Adipocyte (in vitro differentiated cells): ENCODE measurements around the gene CACNA1A.

Experiments used
- DNase-seq: peaks from one replicate; pipeline ENCODE4 v3.0.0-alpha.2; 2015; ENCODE audit warnings: low read depth
- H3K27me3 ChIP-seq: replicated peaks from 2 replicates; pipeline ENCODE4 v1.7.0; 2013; ENCODE audit warnings: mild to moderate bottlenecking, low read length, moderate library complexity; ENCODE audit not compliant: control insufficient read depth, insufficient read depth
- H3K36me3 ChIP-seq: 2 replicates; pipeline ENCODE4 v1.7.0; 2013; ENCODE audit warnings: low read length, mild to moderate bottlenecking, moderate library complexity; ENCODE audit not compliant: control insufficient read depth, insufficient read depth, severe bottlenecking
- H3K4me1 ChIP-seq: 2 replicates; pipeline ENCODE4 v1.7.0; 2013; ENCODE audit warnings: mild to moderate bottlenecking, low read length, moderate library complexity; ENCODE audit not compliant: control insufficient read depth, insufficient read depth
- H3K4me3 ChIP-seq: 2 replicates; pipeline ENCODE4 v1.7.0; 2013; ENCODE audit warnings: mild to moderate bottlenecking, low read length, moderate library complexity
- H3K9ac ChIP-seq: 2 replicates; pipeline ENCODE4 v1.7.0; 2013; ENCODE audit warnings: mild to moderate bottlenecking, low read length, moderate library complexity
- H3K9me3 ChIP-seq: 2 replicates; pipeline ENCODE4 v1.7.0; 2013; ENCODE audit warnings: mild to moderate bottlenecking, low read length, moderate library complexity; ENCODE audit not compliant: control insufficient read depth

The CACNA1A gene

GRCh38 chr19:13215572-13216380, 290.5 kb downstream of the CACNA1A start:
- no peak overlapping the region for H3K9ac ChIP-seq
- DNase-seq: no peak
- H3K9me3 ChIP-seq: peaks cover 4% of the 10 kb centered on the region
- no peaks in the 10 kb centered on the region for H3K27me3 ChIP-seq
- no peaks in the 10 kb centered on the region for H3K36me3 ChIP-seq
- H3K4me1 ChIP-seq: no peaks in the 10 kb centered on the region
- no peak overlapping the region for H3K4me3 ChIP-seq

- no peak for DNase-seq
- no peaks in the 10 kb centered on the region for H3K9me3 ChIP-seq
- no peaks in the 10 kb centered on the region for H3K36me3 ChIP-seq
- no peak overlapping the region for H3K4me3 ChIP-seq
- H3K27me3 ChIP-seq: no peaks in the 10 kb centered on the region
- H3K4me1 ChIP-seq: peaks cover 2% of the 10 kb centered on the region
- no peak overlapping the region for H3K9ac ChIP-seq
Observed at GRCh38 chr19:13214036-13214730, 292.1 kb downstream of the CACNA1A start.

GRCh38 chr19:13212759-13213330, 293.4 kb downstream of the CACNA1A start:
- no peaks in the 10 kb centered on the region for H3K9me3 ChIP-seq
- DNase-seq: peak; percentile 56
- H3K36me3 ChIP-seq: no peaks in the 10 kb centered on the region
- H3K4me3 ChIP-seq: no peak overlapping the region
- H3K27me3 ChIP-seq: no peaks in the 10 kb centered on the region
- H3K4me1 ChIP-seq: peaks cover 2% of the 10 kb centered on the region
- H3K9ac ChIP-seq: no peak overlapping the region

GRCh38 chr19:13211426-13212308, 294.6 kb downstream of the CACNA1A start:
- Histone ChIP-seq H3K4me1 (peaks cover 2% of the 10 kb centered on the region), H3K4me3 (no peak overlapping the region)
- DNase-seq: no peak

GRCh38 chr19:13210941-13211340, 295.3 kb downstream of the CACNA1A start:
- no peaks in the 10 kb centered on the region for H3K27me3 ChIP-seq
- no peak overlapping the region for H3K4me3 ChIP-seq
- H3K36me3 ChIP-seq: no peaks in the 10 kb centered on the region
- H3K9me3 ChIP-seq: no peaks in the 10 kb centered on the region
- H3K4me1 ChIP-seq: peaks cover 2% of the 10 kb centered on the region
- H3K9ac ChIP-seq: no peak overlapping the region
- DNase-seq: no peak

More at GRCh38 chr19:13211426-13212308, 294.6 kb downstream of the CACNA1A start:
- no peaks in the 10 kb centered on the region for H3K9me3 ChIP-seq
- H3K9ac ChIP-seq: no peak overlapping the region
- no peaks in the 10 kb centered on the region for H3K27me3 ChIP-seq
- no peaks in the 10 kb centered on the region for H3K36me3 ChIP-seq

GRCh38 chr19:13210339-13210775, 295.9 kb downstream of the CACNA1A start:
- Histone ChIP-seq H3K36me3 (no peaks in the 10 kb centered on the region), H3K9me3 (no peaks in the 10 kb centered on the region), H3K4me3 (no peak overlapping the region), H3K27me3 (no peaks in the 10 kb centered on the region), H3K4me1 (peaks cover 2% of the 10 kb centered on the region), H3K9ac (no peak overlapping the region)
- no peak for DNase-seq

GRCh38 chr19:13209484-13210338, 296.6 kb downstream of the CACNA1A start:
- no peak for DNase-seq
- H3K4me3 ChIP-seq: no peak overlapping the region
- no peaks in the 10 kb centered on the region for H3K9me3 ChIP-seq
- H3K4me1 ChIP-seq: peaks cover 2% of the 10 kb centered on the region
- H3K36me3 ChIP-seq: no peaks in the 10 kb centered on the region
- H3K9ac ChIP-seq: no peak overlapping the region
- H3K27me3 ChIP-seq: no peaks in the 10 kb centered on the region

- Histone ChIP-seq H3K27me3 (no peaks in the 10 kb centered on the region), H3K4me1 (peaks cover 2% of the 10 kb centered on the region), H3K36me3 (no peaks in the 10 kb centered on the region), H3K9me3 (no peaks in the 10 kb centered on the region), H3K9ac (peak overlapping the region; percentile 83), H3K4me3 (peak overlapping the region; percentile 59)
- DNase-seq: no peak
Observed at GRCh38 chr19:13208672-13209483, 297.4 kb downstream of the CACNA1A start.

GRCh38 chr19:13207846-13208671, 298.2 kb downstream of the CACNA1A start:
- Histone ChIP-seq H3K4me3 (peak overlapping the region; percentile 59), H3K9me3 (no peaks in the 10 kb centered on the region), H3K36me3 (no peaks in the 10 kb centered on the region), H3K9ac (peak overlapping the region; percentile 83), H3K4me1 (peaks cover 2% of the 10 kb centered on the region), H3K27me3 (no peaks in the 10 kb centered on the region)
- DNase-seq: peak; percentile 66
